DMS114 treated with DMSO at 0.1 percent for 48 hours (cell line): ENCODE measurements around the gene RAB6B.

ENCODE experiments used
- DNase-seq: peaks from one replicate; lab custom pipeline; 2025; ENCODE audit not compliant: unreplicated experiment; lab: John Stamatoyannopoulos, UW

The RAB6B gene

DNA sequence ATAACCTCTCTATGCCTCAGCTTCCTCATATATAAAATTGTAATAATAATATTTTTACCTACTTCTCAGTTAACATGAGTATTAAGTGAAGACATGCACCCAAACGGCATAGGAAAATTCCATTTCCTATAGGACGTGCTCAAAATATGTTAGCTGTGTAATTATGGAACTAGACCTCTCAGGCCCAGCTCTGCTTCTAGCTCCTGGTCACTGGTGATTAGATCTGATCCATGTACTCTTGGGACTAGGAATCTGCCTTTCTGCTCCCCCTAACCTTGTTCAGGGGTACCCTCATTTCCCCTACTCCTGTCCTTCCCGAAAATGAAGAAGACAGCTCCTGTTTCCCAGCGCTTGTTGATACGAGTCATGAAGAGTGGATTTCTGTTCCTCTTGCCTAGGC lies 119.8 kb downstream of the RAB6B start:
- no peak for DNase-seq

DNA sequence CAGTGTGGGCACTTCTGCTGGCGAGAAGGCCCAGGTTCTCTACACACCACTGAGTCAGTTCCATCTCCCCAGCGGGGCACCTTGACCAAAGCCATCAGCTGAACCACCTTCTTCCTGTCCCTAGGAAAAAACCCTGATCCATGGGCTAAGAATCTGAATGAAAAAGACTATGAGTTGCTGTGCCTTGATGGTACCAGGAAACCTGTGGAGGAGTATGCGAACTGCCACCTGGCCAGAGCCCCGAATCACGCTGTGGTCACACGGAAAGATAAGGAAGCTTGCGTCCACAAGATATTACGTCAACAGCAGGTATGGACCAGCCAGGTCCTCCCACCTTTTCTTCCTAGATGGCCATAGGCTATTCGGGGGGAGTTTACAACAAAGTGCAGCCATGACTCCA lies 120.4 kb downstream of the RAB6B start:
- no peak for DNase-seq
